Parathyroid adenoma (tissue), 2 donors: ENCODE measurements around the gene ST8SIA2.

Experiments used
- H2AFZ ChIP-seq: fragments of 300-600 bp; sonication (generic); one replicate; pipeline ENCODE4 v1.7.0; 2017; ENCODE audit warnings: antibody characterized with exemption, mild to moderate bottlenecking
- H3K27ac ChIP-seq: fragments of 300-600 bp; sonication (generic); one replicate; pipeline ENCODE4 v1.7.0; 2017
- H3K27me3 ChIP-seq: fragments of 300-600 bp; sonication (generic); one replicate; pipeline ENCODE4 v1.7.0; 2017; ENCODE audit warnings: low read length; ENCODE audit not compliant: control insufficient read depth, insufficient read depth
- H3K36me3 ChIP-seq: fragments of 300-600 bp; sonication (generic); one replicate; pipeline ENCODE4 v1.7.0; 2017; ENCODE audit warnings: low read length; ENCODE audit not compliant: control insufficient read depth, insufficient read depth
- H3K4me1 ChIP-seq: fragments of 300-600 bp; sonication (generic); one replicate; pipeline ENCODE4 v1.7.0; 2017; ENCODE audit warnings: control low read depth
- H3K4me2 ChIP-seq: fragments of 300-600 bp; sonication (generic); one replicate; pipeline ENCODE4 v1.7.0; 2017; ENCODE audit warnings: low read length
- H3K4me3 ChIP-seq: fragments of 300-600 bp; sonication (generic); one replicate; pipeline ENCODE4 v1.7.0; 2017; ENCODE audit warnings: low read depth, low read length
- H3K79me2 ChIP-seq: fragments of 300-600 bp; sonication (generic); one replicate; pipeline ENCODE4 v1.7.0; 2017; ENCODE audit warnings: control low read depth
- H3K9ac ChIP-seq: fragments of 300-600 bp; sonication (generic); one replicate; pipeline ENCODE4 v1.7.0; 2017; ENCODE audit warnings: mild to moderate bottlenecking
- H3K9me3 ChIP-seq: fragments of 300-600 bp; sonication (generic); one replicate; pipeline ENCODE4 v1.7.0; 2017; ENCODE audit warnings: low read length; ENCODE audit not compliant: control insufficient read depth
- CTCF ChIP-seq: fragments of 300-600 bp; sonication (generic); IDR thresholded peaks from one replicate; pipeline ENCODE4 v1.7.0; 2017; ENCODE audit warnings: antibody characterized with exemption, mild to moderate bottlenecking
- donor health status: primary hyperparathyroidism.

The ST8SIA2 gene

GRCh38 chr15:92409006-92409405 is 15.3 kb downstream of the ST8SIA2 start:
- Histone ChIP-seq H2AFZ (no peak overlapping the region), H3K4me2 (no peak overlapping the region), H3K27ac (no peak overlapping the region), H3K79me2 (no peaks in the 10 kb centered on the region), H3K4me3 (no peak overlapping the region), H3K36me3 (no peaks in the 10 kb centered on the region), H3K9ac (no peak overlapping the region), H3K9me3 (no peaks in the 10 kb centered on the region), H3K27me3 (no peaks in the 10 kb centered on the region), H3K4me1 (no peaks in the 10 kb centered on the region)
- no peak for TF ChIP-seq CTCF

- Histone ChIP-seq H2AFZ (no peak overlapping the region), H3K27ac (no peak overlapping the region), H3K4me3 (no peak overlapping the region), H3K4me2 (no peak overlapping the region), H3K9me3 (no peaks in the 10 kb centered on the region), H3K4me1 (no peaks in the 10 kb centered on the region), H3K36me3 (no peaks in the 10 kb centered on the region), H3K79me2 (no peaks in the 10 kb centered on the region), H3K27me3 (no peaks in the 10 kb centered on the region), H3K9ac (no peak overlapping the region)
- no peak for TF ChIP-seq CTCF
These were observed 15.8 kb downstream of the ST8SIA2 start for GRCh38 chr15:92409521-92409920.

- Histone ChIP-seq H3K4me3 (no peak overlapping the region), H3K27ac (no peak overlapping the region), H3K4me1 (no peaks in the 10 kb centered on the region), H3K9me3 (no peaks in the 10 kb centered on the region), H3K36me3 (no peaks in the 10 kb centered on the region), H2AFZ (no peak overlapping the region), H3K27me3 (no peaks in the 10 kb centered on the region), H3K9ac (no peak overlapping the region), H3K79me2 (no peaks in the 10 kb centered on the region), H3K4me2 (no peak overlapping the region)
- no peak for TF ChIP-seq CTCF
These were observed 16.9 kb downstream of the ST8SIA2 start for GRCh38 chr15:92410537-92410936.

GRCh38 chr15:92411256-92411655 is 17.6 kb downstream of the ST8SIA2 start:
- no peak overlapping the region for H3K9ac ChIP-seq
- no peaks in the 10 kb centered on the region for H3K36me3 ChIP-seq
- H2AFZ ChIP-seq: no peak overlapping the region
- no peaks in the 10 kb centered on the region for H3K27me3 ChIP-seq
- H3K4me3 ChIP-seq: no peak overlapping the region
- no peak overlapping the region for H3K4me2 ChIP-seq
- no peaks in the 10 kb centered on the region for H3K4me1 ChIP-seq
- H3K9me3 ChIP-seq: no peaks in the 10 kb centered on the region
- no peak overlapping the region for H3K27ac ChIP-seq
- H3K79me2 ChIP-seq: no peaks in the 10 kb centered on the region
- no peak for TF ChIP-seq CTCF

- Histone ChIP-seq H3K36me3 (no peaks in the 10 kb centered on the region), H3K9ac (no peak overlapping the region), H3K9me3 (no peaks in the 10 kb centered on the region), H3K79me2 (no peaks in the 10 kb centered on the region), H3K4me1 (no peaks in the 10 kb centered on the region), H3K4me2 (no peak overlapping the region), H3K27me3 (no peaks in the 10 kb centered on the region), H2AFZ (no peak overlapping the region), H3K4me3 (no peak overlapping the region), H3K27ac (no peak overlapping the region)
- no peak for TF ChIP-seq CTCF
These were observed 19.8 kb downstream of the ST8SIA2 start for GRCh38 chr15:92413510-92413909.
